Prostate gland (tissue), 2 donors: ENCODE measurements around the gene FRMD4A.

Source experiments
- POLR2A ChIP-seq: fragments of 450-650 bp; IDR thresholded peaks from one replicate; pipeline ENCODE4 v1.6.1; 2016; ENCODE audit warnings: antibody characterized with exemption, mild to moderate bottlenecking
- TF ChIP-seq, protein P1 (sequence below), 4 experiments: fragments of 200-600 bp in 2 of 4; fragments of 450-650 bp in 2 of 4; sonication (generic) in 2 of 4; IDR thresholded peaks; 1 replicate in 3 of 4; 2 replicates in 1 of 4; pipeline ENCODE4 v1.5.1; 2016 to 2019; ENCODE audit warnings: antibody characterized with exemption in 4 of 4, mild to moderate bottlenecking in 2 of 4, moderate library complexity in 2 of 4

DNA sequence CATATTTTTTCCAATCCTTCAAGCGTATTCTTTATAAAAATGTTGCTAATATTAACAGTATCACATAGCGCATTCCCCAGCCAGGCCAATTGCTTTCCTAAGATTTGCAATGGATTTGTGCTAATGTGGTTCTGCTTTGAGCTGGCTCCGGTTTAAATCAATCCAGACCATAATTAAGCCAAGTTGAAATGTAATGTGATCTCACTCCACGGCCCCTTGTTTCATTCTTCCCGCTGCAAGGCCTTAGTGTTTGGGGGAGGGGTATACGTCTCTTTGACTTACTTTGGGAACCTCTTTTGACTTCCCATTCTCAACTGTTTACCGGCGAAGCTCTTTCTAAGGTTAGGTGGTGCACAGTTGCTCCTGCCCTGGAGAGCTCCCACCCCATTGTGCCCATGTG lies 657.6 kb downstream of the FRMD4A start:
- TF ChIP-seq, protein P1, sequence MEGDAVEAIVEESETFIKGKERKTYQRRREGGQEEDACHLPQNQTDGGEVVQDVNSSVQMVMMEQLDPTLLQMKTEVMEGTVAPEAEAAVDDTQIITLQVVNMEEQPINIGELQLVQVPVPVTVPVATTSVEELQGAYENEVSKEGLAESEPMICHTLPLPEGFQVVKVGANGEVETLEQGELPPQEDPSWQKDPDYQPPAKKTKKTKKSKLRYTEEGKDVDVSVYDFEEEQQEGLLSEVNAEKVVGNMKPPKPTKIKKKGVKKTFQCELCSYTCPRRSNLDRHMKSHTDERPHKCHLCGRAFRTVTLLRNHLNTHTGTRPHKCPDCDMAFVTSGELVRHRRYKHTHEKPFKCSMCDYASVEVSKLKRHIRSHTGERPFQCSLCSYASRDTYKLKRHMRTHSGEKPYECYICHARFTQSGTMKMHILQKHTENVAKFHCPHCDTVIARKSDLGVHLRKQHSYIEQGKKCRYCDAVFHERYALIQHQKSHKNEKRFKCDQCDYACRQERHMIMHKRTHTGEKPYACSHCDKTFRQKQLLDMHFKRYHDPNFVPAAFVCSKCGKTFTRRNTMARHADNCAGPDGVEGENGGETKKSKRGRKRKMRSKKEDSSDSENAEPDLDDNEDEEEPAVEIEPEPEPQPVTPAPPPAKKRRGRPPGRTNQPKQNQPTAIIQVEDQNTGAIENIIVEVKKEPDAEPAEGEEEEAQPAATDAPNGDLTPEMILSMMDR (IDR thresholded peaks at IDR 0.05) = no peak
- no peak for TF ChIP-seq POLR2A
